GM21825 (cell line): ENCODE data around the gene ITGA11.

ENCODE experiments used
- ATAC-seq: cut with Tn5 transposase; IDR thresholded peaks from one replicate; pipeline ENCODE4 v1.9.1; 2021; ENCODE audit warnings: mild to moderate bottlenecking, moderate library complexity; ENCODE audit not compliant: unreplicated experiment

The ITGA11 gene

GRCh38 chr15:68252925-68253534, 178.9 kb downstream of the ITGA11 start:
- ATAC-seq: no peak

- no peak for ATAC-seq
Measured at GRCh38 chr15:68249058-68249713, 182.8 kb downstream of the ITGA11 start.
